GM12891 (cell line): Measurements from ENCODE around the gene TRMT44.

Experiments used
- POLR2A ChIP-seq: IDR thresholded peaks from 2 replicates; pipeline ENCODE4 v1.6.1; 2011; ENCODE audit warnings: low read depth, low read length, control low read depth
- TAF1 ChIP-seq: IDR thresholded peaks from 2 replicates; pipeline ENCODE4 v1.6.1; 2011; ENCODE audit warnings: low read depth, low read length, control low read depth

DNA sequence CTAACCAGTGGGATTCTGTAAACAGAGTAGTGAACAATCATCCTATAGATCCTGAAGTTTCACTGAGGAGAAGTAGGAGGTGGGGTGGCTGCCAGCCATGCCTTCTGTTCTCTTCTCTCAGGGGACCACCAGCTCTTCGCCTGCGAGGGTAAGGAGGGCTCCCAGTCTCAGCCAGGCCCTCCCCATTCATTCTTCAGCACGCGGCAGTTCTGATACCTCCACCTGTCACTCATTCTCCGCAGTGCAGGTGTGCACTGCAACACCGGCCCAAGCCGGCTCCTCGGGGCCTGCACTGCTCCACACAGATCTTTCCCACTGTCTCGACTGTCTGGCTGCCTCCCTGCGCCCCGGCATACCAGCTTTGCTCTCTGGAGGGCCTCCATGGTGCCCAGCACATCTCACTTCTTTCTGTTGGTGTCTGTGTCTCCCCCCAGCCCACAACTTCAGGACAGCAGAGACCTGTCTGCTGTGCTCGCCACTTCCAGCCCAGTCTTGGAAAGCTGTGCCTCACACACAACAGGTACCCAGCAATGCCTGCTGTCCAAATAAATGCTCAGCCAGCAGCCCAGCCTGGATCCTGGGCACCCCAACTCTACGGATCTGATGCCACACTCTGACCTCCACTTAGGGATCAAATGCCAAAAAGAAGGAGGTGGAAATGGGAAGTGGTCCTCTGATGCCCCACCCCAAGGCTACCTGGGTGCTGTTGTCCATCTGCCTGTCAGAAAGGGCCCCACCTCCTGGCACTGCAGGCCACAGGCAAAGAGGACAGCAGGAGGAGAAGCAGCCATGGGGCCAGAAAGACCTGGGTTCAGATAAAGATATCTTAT is 29.0 kb upstream of the TRMT44 start:
- TF ChIP-seq POLR2A (no peak), TAF1 (no peak)
